ENCODE data around the gene PHACTR4.
A peak's percentile ranks its signal among the peaks of the same experiment; 100 is the strongest.
"Not testable (repeated sequence)": the region's sequence is repeated elsewhere in the genome, so short reads cannot be mapped to it uniquely, and the experiment has no call there.

PHACTR4 gene

GRCh38 chr1:28369371-28370238 lies at the start of gene PHACTR4:
Gene PHACTR4 (plus strand): TSS chr1:28369740. CDS start chr1:28407448, 37,708 bp downstream.
- DNase-seq (ENCODE audit: low spot score), result peak; percentile 95

GRCh38 chr1:28322194-28322593 lies 47.3 kb upstream of the PHACTR4 start:
- no peak for DNase-seq (ENCODE audit: low spot score)

GRCh38 chr1:28323720-28324119 lies 45.8 kb upstream of the PHACTR4 start:
- no peak for DNase-seq (ENCODE audit: low spot score)

- DNase-seq (ENCODE audit: low spot score), result no peak
Measured at GRCh38 chr1:28326515-28326914, 43.0 kb upstream of the PHACTR4 start.

- DNase-seq (ENCODE audit: low spot score), result no peak
Measured at GRCh38 chr1:28326984-28327383, 42.6 kb upstream of the PHACTR4 start.

- not testable (repeated sequence) for DNase-seq (ENCODE audit: low spot score)
Measured at GRCh38 chr1:28327431-28327830, 42.1 kb upstream of the PHACTR4 start.

- DNase-seq (ENCODE audit: low spot score), result no peak
Measured at GRCh38 chr1:28328228-28328648, 41.3 kb upstream of the PHACTR4 start.

GRCh38 chr1:28329395-28330153 lies 40.0 kb upstream of the PHACTR4 start:
- DNase-seq (ENCODE audit: low spot score), result no peak

- DNase-seq (ENCODE audit: low spot score), result no peak
Measured at GRCh38 chr1:28338897-28339296, 30.6 kb upstream of the PHACTR4 start.

- DNase-seq (ENCODE audit: low spot score), result no peak
Measured at GRCh38 chr1:28339551-28339950, 30.0 kb upstream of the PHACTR4 start.

- DNase-seq (ENCODE audit: low spot score), result no peak
Measured at GRCh38 chr1:28340221-28340974, 29.1 kb upstream of the PHACTR4 start.

- DNase-seq (ENCODE audit: low spot score), result no peak
Measured at GRCh38 chr1:28341591-28341990, 27.9 kb upstream of the PHACTR4 start.

- no peak for DNase-seq (ENCODE audit: low spot score)
Measured at GRCh38 chr1:28343405-28343804, 26.1 kb upstream of the PHACTR4 start.

- not testable (repeated sequence) for DNase-seq (ENCODE audit: low spot score)
Measured at GRCh38 chr1:28353248-28353810, 16.2 kb upstream of the PHACTR4 start.

- DNase-seq (ENCODE audit: low spot score), result no peak
Measured at GRCh38 chr1:28354121-28354520, 15.4 kb upstream of the PHACTR4 start.

GRCh38 chr1:28358716-28359115 lies 10.8 kb upstream of the PHACTR4 start:
- DNase-seq (ENCODE audit: low spot score), result no peak

- DNase-seq (ENCODE audit: low spot score), result peak; percentile 64
Measured at GRCh38 chr1:28359592-28360239, 9.8 kb upstream of the PHACTR4 start.

- no peak for DNase-seq (ENCODE audit: low spot score)
Measured at GRCh38 chr1:28364888-28365287, 4.7 kb upstream of the PHACTR4 start.

- DNase-seq (ENCODE audit: low spot score), result no peak
Measured at GRCh38 chr1:28365864-28366263, 3.7 kb upstream of the PHACTR4 start.

GRCh38 chr1:28368608-28369007 lies 932 bp upstream of the PHACTR4 start:
- not testable (repeated sequence) for DNase-seq (ENCODE audit: low spot score)

- peak; percentile 34 for DNase-seq (ENCODE audit: low spot score)
Measured at GRCh38 chr1:28370239-28371009, 884 bp downstream of the PHACTR4 start.

Measured in SW480 (cell line).